GM06990 (cell line): ENCODE results near the gene ZACN.

Experiments used
- DNase-seq: peaks from one replicate; pipeline ENCODE4 v3.0.0-alpha.2; 2011; ENCODE audit not compliant: insufficient read length; ENCODE audit errors: extremely low read depth
- H3K27me3 ChIP-seq: replicated peaks from 2 replicates; pipeline ENCODE4 v1.6.0; 2011; ENCODE audit warnings: low read length; ENCODE audit not compliant: control insufficient read depth, insufficient read depth
- H3K36me3 ChIP-seq: 2 replicates; pipeline ENCODE4 v1.5.1; 2011; ENCODE audit warnings: low read length; ENCODE audit not compliant: control insufficient read depth, insufficient read depth
- H3K4me3 ChIP-seq: replicated peaks from 2 replicates; pipeline ENCODE4 v1.5.1; 2011; ENCODE audit warnings: low read depth, mild to moderate bottlenecking, control low read depth, low read length
- CTCF ChIP-seq: IDR thresholded peaks from 2 replicates; pipeline ENCODE4 v1.5.1; 2011; ENCODE audit warnings: low read length, control low read depth, mild to moderate bottlenecking, inconsistent platforms; ENCODE audit not compliant: insufficient read depth, poor library complexity, severe bottlenecking

Gene ZACN

GRCh38 chr17:76083536-76084182 lies 4.7 kb downstream of the ZACN start:
- Histone ChIP-seq H3K36me3 (peaks cover 28% of the 10 kb centered on the region), H3K4me3 (no peak overlapping the region), H3K27me3 (no peaks in the 10 kb centered on the region; the same call in 1 of the 2 replicates)
- no peak for DNase-seq
- no peak for TF ChIP-seq CTCF

- H3K36me3 ChIP-seq = peaks cover 37% of the 10 kb centered on the region
- H3K27me3 ChIP-seq = no peaks in the 10 kb centered on the region
- DNase-seq = no peak
- H3K4me3 ChIP-seq = no peak overlapping the region
- TF ChIP-seq CTCF = no peak
These were observed 6.2 kb downstream of the ZACN start for GRCh38 chr17:76085066-76085730.

GRCh38 chr17:76085731-76086366 lies 6.9 kb downstream of the ZACN start:
- no peak for TF ChIP-seq CTCF
- Histone ChIP-seq H3K36me3 (peaks cover 41% of the 10 kb centered on the region), H3K4me3 (no peak overlapping the region), H3K27me3 (no peaks in the 10 kb centered on the region)
- no peak for DNase-seq

- no peak for TF ChIP-seq CTCF
- Histone ChIP-seq H3K4me3 (no peak overlapping the region), H3K27me3 (no peaks in the 10 kb centered on the region), H3K36me3 (peaks cover 43% of the 10 kb centered on the region)
- DNase-seq = no peak
These were observed 7.4 kb downstream of the ZACN start for GRCh38 chr17:76086384-76086783.

- H3K36me3 ChIP-seq = peaks cover 45% of the 10 kb centered on the region
- no peak overlapping the region for H3K4me3 ChIP-seq
- no peaks in the 10 kb centered on the region for H3K27me3 ChIP-seq
- no peak for TF ChIP-seq CTCF
- no peak for DNase-seq
These were observed 8.5 kb downstream of the ZACN start for GRCh38 chr17:76087531-76087930.
